Hepatocyte (in vitro differentiated cells): ENCODE measurements around the gene KAZALD1.

Experiments
- EZH2 ChIP-seq: fragments of 200-600 bp; sonication (generic); IDR thresholded peaks from 2 replicates; pipeline ENCODE4 v1.6.1; 2016; ENCODE audit warnings: antibody characterized with exemption, mild to moderate bottlenecking, borderline replicate concordance
- EZH2phosphoT487 ChIP-seq: fragments of 200-600 bp; sonication (generic); IDR thresholded peaks from one replicate; pipeline ENCODE4 v1.6.1; 2018; ENCODE audit warnings: antibody characterized with exemption, mild to moderate bottlenecking, low read depth, moderate library complexity; ENCODE audit not compliant: unreplicated experiment, severe bottlenecking
- TF ChIP-seq, protein P1 (sequence below): fragments of 200-600 bp; sonication (generic); IDR thresholded peaks from 2 replicates; pipeline ENCODE4 v1.5.1; 2016; ENCODE audit warnings: antibody characterized with exemption, mild to moderate bottlenecking; ENCODE audit not compliant: poor library complexity

DNA sequence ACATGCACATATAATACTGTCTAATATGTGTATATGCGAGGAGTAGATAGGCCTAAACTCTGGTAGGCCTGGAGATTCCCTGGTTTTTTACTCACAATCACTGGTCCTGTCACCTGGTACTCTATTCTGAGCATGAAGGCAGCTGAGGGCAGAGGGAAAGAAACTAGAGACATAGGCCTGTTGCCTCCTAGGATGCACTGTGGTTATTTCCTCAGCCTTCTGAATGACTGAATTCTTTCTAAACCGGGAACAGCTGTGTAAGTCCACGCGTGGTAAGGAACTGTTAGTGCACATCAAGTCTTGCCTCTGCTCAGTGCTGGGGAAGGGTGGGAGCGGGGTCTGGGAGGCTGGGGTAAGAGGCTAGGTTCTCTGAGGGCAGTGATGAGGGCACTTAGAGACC lies 7.7 kb downstream of the KAZALD1 start:
- TF ChIP-seq, protein P1, sequence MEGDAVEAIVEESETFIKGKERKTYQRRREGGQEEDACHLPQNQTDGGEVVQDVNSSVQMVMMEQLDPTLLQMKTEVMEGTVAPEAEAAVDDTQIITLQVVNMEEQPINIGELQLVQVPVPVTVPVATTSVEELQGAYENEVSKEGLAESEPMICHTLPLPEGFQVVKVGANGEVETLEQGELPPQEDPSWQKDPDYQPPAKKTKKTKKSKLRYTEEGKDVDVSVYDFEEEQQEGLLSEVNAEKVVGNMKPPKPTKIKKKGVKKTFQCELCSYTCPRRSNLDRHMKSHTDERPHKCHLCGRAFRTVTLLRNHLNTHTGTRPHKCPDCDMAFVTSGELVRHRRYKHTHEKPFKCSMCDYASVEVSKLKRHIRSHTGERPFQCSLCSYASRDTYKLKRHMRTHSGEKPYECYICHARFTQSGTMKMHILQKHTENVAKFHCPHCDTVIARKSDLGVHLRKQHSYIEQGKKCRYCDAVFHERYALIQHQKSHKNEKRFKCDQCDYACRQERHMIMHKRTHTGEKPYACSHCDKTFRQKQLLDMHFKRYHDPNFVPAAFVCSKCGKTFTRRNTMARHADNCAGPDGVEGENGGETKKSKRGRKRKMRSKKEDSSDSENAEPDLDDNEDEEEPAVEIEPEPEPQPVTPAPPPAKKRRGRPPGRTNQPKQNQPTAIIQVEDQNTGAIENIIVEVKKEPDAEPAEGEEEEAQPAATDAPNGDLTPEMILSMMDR: no peak
- TF ChIP-seq EZH2phosphoT487: no peak
- TF ChIP-seq EZH2: no peak
